ENCODE measurements around the gene TYMP.
"Not testable (repeated sequence)": the region's sequence is repeated elsewhere in the genome, so short reads cannot be mapped to it uniquely, and the experiment has no call there.

TYMP gene

GRCh38 chr22:50523806-50524675 is 5.8 kb downstream of the TYMP start:
- no peak for DNase-seq

DNA sequence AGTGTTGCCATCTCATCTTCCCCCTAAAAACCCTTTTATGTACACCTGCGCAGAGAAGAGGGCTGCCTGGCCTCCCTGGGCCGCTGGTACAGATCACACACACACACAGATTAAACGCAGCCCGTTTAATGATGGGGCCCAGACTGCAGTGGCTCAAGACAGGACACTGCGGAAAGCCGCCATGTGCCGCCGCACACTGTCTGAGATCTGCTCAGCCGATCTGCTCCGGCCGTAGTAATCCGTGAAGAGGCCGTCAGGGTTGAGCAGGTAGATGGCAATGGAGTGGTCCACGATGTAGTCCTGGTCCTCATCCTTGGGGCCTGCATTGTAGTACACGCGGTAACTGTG is 6.4 kb downstream of the TYMP start:
- no peak for DNase-seq

DNA sequence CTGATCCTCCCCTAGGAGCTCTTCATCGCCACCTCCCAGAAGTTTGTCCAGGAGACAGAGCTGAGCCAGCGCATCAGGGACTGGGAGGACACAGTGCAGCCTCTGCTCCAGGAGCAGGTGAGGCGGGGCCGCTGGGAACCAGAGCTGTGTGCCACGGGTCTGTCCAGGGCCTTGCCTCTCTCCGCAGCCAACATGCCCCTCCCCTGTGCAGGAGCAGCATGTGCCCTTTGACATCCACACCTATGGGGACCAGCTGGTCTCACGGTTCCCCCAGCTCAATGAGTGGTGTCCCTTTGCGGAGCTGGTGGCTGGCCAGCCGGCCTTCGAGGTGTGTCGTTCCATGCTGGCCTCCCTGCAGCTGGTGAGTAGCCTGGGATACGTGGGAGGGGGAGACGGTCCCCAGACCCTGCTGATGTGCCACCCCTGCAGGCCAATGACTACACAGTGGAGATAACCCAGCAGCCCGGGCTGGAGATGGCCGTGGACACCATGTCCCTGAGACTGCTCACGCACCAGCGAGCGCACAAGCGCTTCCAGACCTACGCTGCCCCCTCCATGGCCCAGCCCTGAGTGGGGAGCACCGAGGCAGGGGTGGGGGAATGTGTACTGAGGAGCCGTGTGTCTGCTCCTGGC is 6.9 kb downstream of the TYMP start:
- DNase-seq = no peak

DNA sequence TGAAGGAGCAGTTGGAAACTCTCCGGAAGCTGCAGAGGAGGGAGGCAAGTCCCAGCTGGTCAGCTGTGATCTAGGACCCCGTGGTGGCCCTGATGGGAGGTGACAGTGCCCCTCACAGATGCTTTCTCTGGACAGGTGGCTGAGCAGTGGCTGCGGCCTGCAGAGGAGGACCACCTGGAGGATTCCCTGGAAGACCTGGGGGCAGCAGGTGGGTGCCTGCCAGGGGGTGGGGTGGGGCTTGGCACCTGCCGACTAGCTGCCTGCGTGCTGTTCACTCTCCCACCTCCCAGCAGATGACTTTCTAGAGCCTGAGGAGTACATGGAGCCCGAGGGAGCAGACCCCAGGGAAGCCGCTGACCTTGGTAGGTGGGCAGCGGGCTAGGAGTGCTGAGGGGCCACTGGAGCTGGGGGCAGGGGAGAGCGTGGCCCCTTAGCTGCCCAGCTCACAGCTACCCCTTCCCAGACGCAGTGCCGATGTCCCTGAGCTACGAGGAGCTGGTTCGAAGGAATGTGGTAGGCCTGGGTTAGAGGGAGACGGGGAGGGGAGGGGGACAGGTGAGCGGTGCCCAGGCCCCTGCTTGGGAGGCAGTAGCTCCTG is 7.5 kb downstream of the TYMP start:
- DNase-seq = no peak

DNA sequence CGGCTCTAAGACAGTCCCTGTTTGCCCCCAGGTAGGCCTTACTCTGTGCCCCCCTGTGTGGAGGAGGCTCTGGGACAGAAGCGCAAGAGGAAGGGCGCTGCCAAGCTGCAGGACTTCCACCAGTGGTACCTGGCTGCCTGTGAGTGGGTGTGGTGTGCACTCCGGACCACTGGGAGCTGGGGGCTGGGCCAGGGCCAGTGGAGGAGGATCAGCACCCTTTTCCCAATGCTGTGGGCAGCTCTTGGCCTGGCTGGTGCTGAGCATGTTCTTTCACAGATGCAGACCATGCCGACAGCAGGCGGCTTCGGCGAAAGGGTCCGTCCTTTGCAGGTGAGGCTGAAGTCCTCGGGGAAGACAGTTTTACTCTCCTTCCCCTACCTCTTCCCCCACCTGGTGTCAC is 8.1 kb downstream of the TYMP start:
- no peak for DNase-seq

DNA sequence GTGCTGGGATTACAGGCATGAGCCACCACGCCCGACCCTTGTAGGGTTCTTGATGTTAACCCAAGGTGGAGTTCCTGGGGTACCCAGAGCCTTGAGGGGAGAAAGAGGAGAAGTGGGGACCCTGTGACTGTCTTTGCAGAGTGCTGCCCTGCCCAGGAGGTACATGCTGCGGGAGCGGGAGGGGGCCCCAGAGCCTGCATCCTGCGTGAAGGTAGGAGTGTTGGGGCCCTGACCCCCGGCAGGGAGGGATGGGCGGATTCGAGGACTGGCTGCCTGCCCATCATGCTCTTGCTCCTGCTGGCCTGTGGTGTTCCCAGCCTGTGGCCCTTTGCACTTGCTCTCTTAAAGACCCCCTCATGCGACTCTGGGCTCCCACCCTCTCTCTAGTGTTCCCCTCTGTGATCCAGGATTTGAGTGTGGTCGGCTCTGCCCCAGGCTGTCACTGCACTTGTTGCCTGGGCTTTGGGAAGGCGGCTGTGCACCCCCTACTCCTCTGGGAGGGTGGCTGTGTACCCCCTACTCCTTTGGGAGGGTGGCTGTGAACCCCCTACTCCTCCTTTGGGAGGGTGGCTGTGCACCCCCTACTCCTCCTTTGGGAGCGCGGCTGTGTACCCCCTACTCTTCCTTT is 8.9 kb downstream of the TYMP start:
- DNase-seq = no peak

DNA sequence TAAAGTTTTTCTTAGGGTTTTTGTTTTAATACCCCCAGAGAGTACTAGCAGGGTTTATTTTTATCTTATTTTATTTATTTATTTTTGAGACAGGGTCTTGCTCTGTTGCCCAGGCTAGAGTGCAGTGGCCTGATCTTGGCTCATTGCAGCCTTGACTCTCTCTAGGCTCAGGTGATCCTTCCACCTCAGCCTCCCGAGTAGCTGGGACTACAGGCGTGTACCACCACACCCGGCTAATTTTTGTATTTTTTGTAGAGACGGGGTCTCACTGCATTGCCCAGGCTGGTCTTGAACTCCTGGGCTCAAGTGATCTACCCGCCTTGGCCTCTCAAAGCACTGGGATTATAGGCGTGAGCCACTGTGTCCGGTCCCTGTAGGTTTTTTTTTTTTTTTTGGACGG is 9.6 kb downstream of the TYMP start:
- not testable (repeated sequence) for DNase-seq

DNA sequence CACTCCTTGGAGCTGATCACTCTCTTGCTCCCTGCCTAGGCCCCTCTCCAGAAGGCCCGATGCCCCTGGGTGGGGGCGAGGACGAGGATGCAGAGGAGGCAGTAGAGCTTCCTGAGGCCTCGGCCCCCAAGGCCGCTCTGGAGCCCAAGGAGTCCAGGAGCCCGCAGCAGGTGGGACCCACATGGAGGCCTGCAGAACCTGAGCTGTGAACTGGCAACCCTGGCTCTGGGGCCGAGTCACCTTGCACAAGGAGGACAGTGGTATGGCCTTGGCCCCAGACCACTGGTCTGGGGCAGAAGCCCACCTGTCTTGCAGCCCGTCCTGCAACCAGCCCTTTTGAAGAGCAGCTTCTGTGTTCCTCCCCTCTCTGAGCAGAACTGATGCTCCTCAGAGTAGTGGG is 10.7 kb downstream of the TYMP start:
- DNase-seq = no peak

GRCh38 chr22:50518606-50519005 is 11.2 kb downstream of the TYMP start:
- DNase-seq = no peak

DNA sequence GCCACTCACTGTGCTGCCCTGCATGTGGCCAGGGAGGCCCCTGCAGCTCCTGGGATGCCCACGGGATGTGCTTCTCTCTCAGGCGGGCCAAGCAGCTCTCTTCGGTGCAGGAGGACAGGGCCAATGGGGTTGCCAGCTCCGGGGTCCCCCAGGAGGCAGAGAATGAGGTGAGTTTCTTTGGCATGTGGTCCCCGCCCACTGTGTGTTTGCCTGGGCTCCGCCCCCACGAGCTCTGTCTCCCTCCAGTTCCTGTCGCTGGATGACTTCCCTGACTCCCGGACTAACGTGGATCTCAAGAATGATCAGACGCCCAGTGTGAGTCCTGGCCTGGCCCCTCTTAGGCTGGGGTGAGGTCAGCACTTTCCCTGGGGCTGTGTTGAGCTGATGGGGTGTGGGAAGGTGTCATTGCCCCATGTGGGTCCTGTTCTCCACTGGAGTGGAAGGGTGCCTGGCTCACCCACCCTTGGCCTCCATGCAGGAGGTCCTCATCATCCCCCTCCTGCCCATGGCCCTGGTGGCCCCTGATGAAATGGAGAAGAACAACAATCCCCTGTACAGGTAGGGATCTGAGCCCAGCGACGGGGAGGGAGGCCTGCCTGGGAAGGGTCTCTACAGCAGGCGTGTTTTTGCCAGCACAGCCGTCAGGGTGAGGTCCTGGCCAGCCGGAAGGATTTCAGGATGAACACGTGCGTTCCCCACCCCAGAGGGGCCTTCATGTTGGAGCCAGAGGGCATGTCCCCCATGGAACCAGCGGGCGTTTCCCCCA is 12.1 kb downstream of the TYMP start:
- DNase-seq = no peak

DNA sequence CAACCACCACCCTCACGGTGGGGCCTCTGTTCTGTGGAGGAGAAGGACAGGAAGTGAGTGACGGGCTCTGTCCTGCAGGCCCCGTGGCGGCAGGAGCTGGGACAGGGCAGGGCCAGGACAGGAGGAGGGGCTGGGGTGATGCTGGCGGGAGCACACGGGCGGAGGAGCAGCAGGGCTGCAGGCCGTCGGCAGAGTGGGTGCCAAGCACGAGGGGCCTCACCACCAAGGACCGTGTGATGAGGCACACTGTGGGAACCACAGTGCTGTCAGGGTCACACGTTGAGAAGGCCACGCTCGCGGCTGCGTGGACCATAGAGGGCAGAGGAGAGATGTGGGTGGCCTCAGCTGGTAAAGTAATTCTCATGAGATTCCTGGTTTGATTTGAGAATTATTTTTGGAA is 12.9 kb downstream of the TYMP start:
- no peak for DNase-seq

DNA sequence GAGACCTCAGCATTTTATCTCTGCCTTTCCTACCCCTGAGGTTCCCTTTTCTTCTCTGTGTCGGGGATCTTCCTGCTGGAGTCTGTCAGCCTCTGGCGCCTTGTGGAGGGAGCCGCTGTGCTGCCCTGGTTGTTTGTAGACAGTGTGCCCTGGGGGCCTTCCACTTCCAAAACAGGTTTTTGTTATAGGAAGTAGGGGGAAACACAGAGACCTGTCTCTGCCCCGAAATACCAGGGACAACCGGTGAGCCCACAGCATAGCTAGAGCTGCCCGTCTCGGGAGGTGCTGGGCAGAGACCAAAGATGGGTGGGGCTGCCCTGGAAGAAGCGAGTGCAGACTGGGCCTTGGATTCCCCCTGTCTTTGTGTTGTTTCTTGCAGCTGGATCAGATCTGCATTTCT is 13.7 kb downstream of the TYMP start:
- DNase-seq = no peak

DNA sequence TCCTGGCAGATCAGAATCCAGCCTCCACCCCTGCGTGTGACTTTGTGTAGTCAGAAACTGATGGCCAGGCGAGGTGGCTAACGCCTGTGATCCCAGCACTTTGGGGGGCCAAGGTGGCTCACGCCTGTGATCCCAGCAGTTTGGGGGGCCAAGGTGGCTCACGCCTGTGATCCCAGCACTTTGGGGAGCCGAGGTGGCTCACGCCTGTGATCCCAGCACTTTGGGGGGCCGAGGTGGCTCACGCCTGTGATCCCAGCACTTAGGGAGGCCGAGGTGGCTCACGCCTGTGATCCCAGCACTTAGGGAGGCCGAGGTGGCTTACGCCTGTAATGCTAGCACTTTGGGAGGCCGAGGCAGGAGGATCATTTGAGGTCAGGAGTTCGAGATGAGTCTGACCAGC is 16.6 kb downstream of the TYMP start:
- DNase-seq = no peak

DNA sequence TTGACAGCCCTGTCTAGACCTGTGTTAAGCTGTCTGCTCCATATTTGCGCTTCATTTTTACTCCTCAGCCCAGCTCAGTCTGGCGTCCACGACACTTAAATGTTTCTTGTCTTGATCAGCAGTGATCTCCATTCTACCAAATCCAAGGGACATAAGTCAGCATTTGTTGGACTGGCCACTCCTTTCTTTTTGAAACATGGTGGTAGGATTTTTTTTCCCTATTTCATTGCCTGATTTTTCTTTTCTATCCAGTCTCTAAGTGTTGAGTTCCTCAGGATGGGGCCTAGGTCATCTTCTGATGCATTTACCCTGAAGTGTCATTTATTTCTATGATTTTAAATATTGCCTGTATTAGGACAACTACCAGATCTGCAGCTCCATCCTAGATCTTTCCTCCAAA is 20.9 kb downstream of the TYMP start:
- DNase-seq = no peak

DNA sequence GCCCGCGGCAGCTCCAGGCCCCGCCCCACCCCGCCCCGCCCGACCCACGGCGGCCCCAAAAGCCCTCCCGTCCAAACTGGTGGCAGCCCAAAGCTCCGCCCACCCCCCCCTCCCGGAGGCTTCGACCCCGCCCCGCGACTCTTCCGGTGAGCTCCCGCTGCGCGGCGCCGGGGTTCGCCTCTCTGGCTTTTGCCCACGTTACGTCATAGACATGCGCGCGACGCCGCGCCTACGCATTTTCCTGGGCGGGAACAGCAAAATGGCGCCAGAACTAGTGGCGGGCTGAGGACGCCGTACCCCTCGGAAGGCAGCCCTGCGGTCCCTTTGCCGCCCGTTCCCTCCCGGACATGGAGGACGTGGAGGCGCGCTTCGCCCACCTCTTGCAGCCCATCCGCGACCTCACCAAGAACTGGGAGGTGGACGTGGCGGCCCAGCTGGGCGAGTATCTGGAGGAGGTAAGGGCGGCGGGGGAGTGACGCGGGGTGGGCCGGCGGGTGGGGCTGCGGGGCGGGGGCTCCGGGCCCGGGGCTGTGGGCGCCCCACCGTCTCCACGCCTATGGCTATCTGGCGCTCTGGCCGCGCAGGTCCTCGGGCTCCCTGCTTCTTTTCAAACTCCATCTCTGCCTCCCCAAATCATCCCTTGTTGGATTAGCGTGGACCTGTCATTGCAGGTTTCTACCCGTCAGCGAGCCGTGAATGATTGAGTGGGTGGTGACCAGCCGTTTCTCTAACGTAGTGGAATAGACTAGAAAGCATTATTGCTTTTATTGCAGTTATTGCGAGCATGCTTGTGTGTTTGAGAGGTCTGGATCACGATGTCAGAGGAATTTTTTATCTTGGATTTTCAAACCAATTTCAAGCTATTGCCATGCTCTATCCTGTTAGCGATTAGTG is 21.6 kb downstream of the TYMP start, which contains the start of gene NCAPH2:
TSS of gene NCAPH2 (plus strand) at position 234 of the 894 bp plus-strand sequence. CDS start at position 348, 114 bp downstream.
- DNase-seq = peak; percentile 96

DNA sequence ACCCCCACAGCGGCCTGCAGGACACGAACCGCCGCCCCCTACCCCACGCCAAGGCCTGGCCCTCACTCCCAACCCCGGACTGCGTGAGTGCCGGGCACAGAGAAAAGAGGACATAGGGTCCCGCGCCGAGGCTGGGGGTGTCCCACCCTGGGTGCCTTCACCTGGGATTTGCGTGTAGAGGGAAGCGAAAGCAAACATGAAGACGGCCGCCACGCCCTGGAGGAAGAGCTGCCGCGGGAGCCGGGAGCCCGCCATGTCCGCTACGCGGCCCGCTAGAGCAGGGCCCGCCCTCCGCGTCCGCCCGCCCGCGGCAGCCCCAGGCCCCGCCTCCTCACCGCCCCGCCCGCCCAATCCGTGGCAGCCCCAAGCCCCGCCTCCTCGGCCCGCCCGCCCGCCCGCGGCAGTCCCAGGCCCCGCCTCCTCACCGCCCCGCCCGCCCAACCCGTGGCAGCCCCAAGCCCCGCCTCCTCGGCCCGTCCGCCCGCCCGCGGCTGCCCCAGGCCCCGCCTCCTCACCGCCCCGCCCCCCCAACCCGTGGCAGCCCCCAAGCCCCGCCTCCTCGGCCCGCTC is 22.3 kb downstream of the TYMP start, which contains the start of gene LMF2:
TSS of gene LMF2 (minus strand) at position 282 of the 570 bp plus-strand sequence. CDS start at position 255, 27 bp downstream.
- DNase-seq = no peak

DNA sequence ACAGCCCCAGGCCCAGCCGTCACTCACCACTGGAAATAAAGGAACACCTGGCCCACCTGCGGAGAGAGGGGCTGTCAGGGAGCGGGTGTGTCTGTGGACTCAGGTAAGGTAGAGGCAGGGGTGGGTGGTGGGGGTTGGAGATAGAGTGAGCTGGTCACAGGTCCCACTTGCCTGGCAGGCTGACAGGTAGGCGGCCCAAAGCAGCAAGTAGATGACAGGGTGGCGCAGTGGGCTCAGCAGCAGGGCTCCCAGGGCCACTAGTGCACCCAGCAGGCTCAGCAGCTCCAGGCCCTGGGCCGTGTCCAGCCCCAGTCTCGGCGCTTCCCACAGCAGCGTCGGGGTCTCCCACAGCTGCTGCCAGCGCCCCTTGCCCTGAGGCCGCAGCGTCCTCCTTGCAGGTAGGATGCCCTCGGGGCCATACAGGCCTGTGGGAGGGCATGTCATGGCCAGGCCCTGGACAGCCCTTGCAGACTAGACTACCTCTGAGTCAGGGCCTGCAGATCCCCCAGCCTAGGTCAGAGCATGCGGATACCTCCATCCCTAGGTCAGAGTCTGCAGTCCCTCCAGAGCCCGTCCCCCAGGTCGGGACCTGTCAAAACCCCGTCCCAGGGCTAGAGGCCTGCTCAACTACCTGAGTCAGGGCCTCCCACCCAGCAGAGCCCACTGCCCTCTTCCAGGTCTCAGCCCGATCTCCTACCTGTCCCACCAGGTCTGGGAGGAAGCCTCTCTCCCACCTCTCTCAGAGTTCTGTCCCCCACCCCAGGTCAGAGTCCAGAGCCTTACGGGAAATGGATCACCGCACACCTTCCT is 23.0 kb downstream of the TYMP start:
- DNase-seq = no peak

DNA sequence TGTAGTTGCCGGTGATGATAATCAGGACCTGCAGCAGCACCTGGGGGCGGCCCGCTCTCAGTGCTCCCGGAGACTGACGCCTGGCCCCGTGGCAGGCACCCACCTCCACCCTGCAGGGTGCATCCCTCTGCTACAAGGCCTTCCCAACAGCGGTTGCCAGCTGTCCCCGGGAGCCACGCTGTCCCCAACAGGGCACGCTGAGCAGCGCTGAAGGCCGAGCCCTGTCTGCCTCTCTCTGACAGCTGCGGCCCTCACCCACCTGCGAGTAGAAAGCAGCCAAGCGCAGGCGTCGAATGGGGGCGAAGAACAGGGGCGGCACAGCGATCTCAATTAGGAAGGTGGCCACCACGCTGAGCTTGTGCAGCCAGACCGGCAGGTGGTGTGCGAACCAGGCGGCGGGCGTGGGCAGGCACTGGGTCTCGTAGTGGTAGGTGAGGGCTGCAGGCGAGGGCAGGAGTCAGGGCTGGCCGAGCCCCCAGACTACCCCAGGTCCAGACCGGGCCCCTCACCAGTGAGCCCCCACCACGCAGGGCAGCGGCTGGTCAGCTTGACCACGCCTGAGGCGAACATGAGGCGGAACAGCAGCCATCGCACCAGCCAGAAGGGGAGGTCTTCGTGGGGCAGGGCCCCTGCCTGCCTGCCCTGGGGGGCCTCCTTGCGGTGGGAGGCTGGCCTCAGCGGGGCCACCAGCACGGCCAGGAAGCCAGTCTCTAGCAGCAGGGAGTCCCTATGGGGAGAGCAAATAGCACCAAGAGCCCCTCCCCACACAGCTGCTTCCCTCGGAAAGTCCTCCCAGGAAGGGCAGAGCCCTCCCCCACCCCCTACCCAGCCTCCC is 23.8 kb downstream of the TYMP start:
- DNase-seq = no peak

DNA sequence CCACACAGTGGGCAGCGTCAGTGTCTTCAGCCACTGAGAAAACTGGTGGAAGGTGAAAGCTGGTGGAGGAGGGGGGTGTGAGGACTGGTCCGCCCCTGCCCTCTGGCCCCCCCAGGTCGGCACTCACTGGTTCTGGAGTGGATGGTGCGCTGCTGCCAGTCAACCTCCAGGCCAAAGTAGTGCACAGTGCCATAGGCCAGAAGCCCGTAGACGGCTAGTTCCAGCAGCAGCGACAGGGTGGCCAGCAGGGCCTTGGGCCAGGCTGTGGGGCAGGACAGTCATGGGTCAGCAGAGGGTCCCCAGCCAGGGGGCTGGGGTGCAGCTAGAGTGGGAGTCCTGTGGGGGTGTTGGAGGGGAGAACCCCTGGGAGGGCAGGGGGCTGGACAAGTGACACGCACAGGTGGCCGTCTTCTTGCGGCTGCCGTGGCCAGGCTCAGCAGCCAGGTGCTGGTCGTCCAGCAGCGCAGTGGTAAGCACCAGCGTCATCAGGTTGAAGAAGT is 24.5 kb downstream of the TYMP start:
- DNase-seq = no peak
